ENCODE data around the gene HTR3B.
"Not testable (repeated sequence)": the region's sequence is repeated elsewhere in the genome, so short reads cannot be mapped to it uniquely, and the experiment has no call there.

Gene HTR3B

GRCh38 chr11:113874581-113875233, 29.9 kb upstream of the HTR3B start:
- H3K9me3 ChIP-seq (ENCODE audit: control insufficient read depth, low read length) = no peaks in the 10 kb centered on the region
- H3K4me1 ChIP-seq (ENCODE audit: control insufficient read depth, insufficient read depth, low read length) = peaks cover 10% of the 10 kb centered on the region
- no peaks in the 10 kb centered on the region for H3K27me3 ChIP-seq (replicated peaks; ENCODE audit: control insufficient read depth, insufficient read depth, low read length)
- peak overlapping the region; percentile 91 for H3K4me3 ChIP-seq (ENCODE audit: low read length)
- H3K9ac ChIP-seq (ENCODE audit: low read length) = peak overlapping the region; percentile 88
- DNase-seq (ENCODE audit: low read depth) = peak; percentile 51
- no peaks in the 10 kb centered on the region for H3K36me3 ChIP-seq (ENCODE audit: control insufficient read depth, insufficient read depth, low read length, severe bottlenecking)

GRCh38 chr11:113875234-113876073, 29.1 kb upstream of the HTR3B start, which contains the start of gene USP28:
TSS of gene USP28 (minus strand) at chr11:113875572. CDS start at chr11:113875501, 71 bp downstream.
- Histone ChIP-seq H3K36me3 (ENCODE audit: control insufficient read depth, insufficient read depth, low read length, severe bottlenecking) (no peaks in the 10 kb centered on the region), H3K4me3 (ENCODE audit: low read length) (peak within 1 kb of the TSS; percentile 92), H3K9me3 (ENCODE audit: control insufficient read depth, low read length) (no peaks in the 10 kb centered on the region), H3K9ac (ENCODE audit: low read length) (peak within 1 kb of the TSS; percentile 97), H3K4me1 (ENCODE audit: control insufficient read depth, insufficient read depth, low read length) (peaks cover 10% of the 10 kb centered on the region), H3K27me3 (replicated peaks; ENCODE audit: control insufficient read depth, insufficient read depth, low read length) (no peaks in the 10 kb centered on the region)
- peak; percentile 99 for DNase-seq (ENCODE audit: low read depth)

GRCh38 chr11:113876074-113876797, 28.4 kb upstream of the HTR3B start:
- Histone ChIP-seq H3K27me3 (replicated peaks; ENCODE audit: control insufficient read depth, insufficient read depth, low read length) (no peaks in the 10 kb centered on the region), H3K4me3 (ENCODE audit: low read length) (peak overlapping the region; percentile 92), H3K9ac (ENCODE audit: low read length) (peak overlapping the region; percentile 97), H3K9me3 (ENCODE audit: control insufficient read depth, low read length) (no peaks in the 10 kb centered on the region), H3K4me1 (ENCODE audit: control insufficient read depth, insufficient read depth, low read length) (peaks cover 8% of the 10 kb centered on the region), H3K36me3 (ENCODE audit: control insufficient read depth, insufficient read depth, low read length, severe bottlenecking) (no peaks in the 10 kb centered on the region)
- DNase-seq (ENCODE audit: low read depth) = no peak

GRCh38 chr11:113876798-113877669, 27.6 kb upstream of the HTR3B start:
- no peak overlapping the region for H3K9ac ChIP-seq (ENCODE audit: low read length)
- H3K4me3 ChIP-seq (ENCODE audit: low read length) = peak overlapping the region; percentile 92
- H3K9me3 ChIP-seq (ENCODE audit: control insufficient read depth, low read length) = no peaks in the 10 kb centered on the region

GRCh38 chr11:113877670-113878055, 26.9 kb upstream of the HTR3B start:
- Histone ChIP-seq H3K9ac (ENCODE audit: low read length) (no peak overlapping the region), H3K9me3 (ENCODE audit: control insufficient read depth, low read length) (no peaks in the 10 kb centered on the region), H3K4me1 (ENCODE audit: control insufficient read depth, insufficient read depth, low read length) (peaks cover 4% of the 10 kb centered on the region), H3K27me3 (replicated peaks; ENCODE audit: control insufficient read depth, insufficient read depth, low read length) (no peaks in the 10 kb centered on the region), H3K4me3 (ENCODE audit: low read length) (no peak overlapping the region), H3K36me3 (ENCODE audit: control insufficient read depth, insufficient read depth, low read length, severe bottlenecking) (no peaks in the 10 kb centered on the region)
- no peak for DNase-seq (ENCODE audit: low read depth)

More at GRCh38 chr11:113876798-113877669, 27.6 kb upstream of the HTR3B start:
- H3K27me3 ChIP-seq (replicated peaks; ENCODE audit: control insufficient read depth, insufficient read depth, low read length) = no peaks in the 10 kb centered on the region
- H3K4me1 ChIP-seq (ENCODE audit: control insufficient read depth, insufficient read depth, low read length) = peaks cover 4% of the 10 kb centered on the region
- no peak for DNase-seq (ENCODE audit: low read depth)
- H3K36me3 ChIP-seq (ENCODE audit: control insufficient read depth, insufficient read depth, low read length, severe bottlenecking) = no peaks in the 10 kb centered on the region

GRCh38 chr11:113879446-113879845, 25.1 kb upstream of the HTR3B start:
- H3K27me3 ChIP-seq (replicated peaks; ENCODE audit: control insufficient read depth, insufficient read depth, low read length); H3K9me3 ChIP-seq (ENCODE audit: control insufficient read depth, low read length); H3K36me3 ChIP-seq (ENCODE audit: control insufficient read depth, insufficient read depth, low read length, severe bottlenecking); H3K4me1 ChIP-seq (ENCODE audit: control insufficient read depth, insufficient read depth, low read length); DNase-seq (ENCODE audit: low read depth); H3K9ac ChIP-seq (ENCODE audit: low read length); H3K4me3 ChIP-seq (ENCODE audit: low read length): not testable (repeated sequence)

- Histone ChIP-seq H3K27me3 (replicated peaks; ENCODE audit: control insufficient read depth, insufficient read depth, low read length) (no peaks in the 10 kb centered on the region), H3K9ac (ENCODE audit: low read length) (no peak overlapping the region), H3K4me3 (ENCODE audit: low read length) (no peak overlapping the region), H3K4me1 (ENCODE audit: control insufficient read depth, insufficient read depth, low read length) (peaks cover 6% of the 10 kb centered on the region), H3K9me3 (ENCODE audit: control insufficient read depth, low read length) (no peaks in the 10 kb centered on the region), H3K36me3 (ENCODE audit: control insufficient read depth, insufficient read depth, low read length, severe bottlenecking) (no peaks in the 10 kb centered on the region)
- DNase-seq (ENCODE audit: low read depth) = no peak
Measured at GRCh38 chr11:113880971-113881370, 23.6 kb upstream of the HTR3B start.

- Histone ChIP-seq H3K9me3 (ENCODE audit: control insufficient read depth, low read length) (no peaks in the 10 kb centered on the region), H3K27me3 (replicated peaks; ENCODE audit: control insufficient read depth, insufficient read depth, low read length) (no peaks in the 10 kb centered on the region), H3K4me3 (ENCODE audit: low read length) (no peak overlapping the region), H3K9ac (ENCODE audit: low read length) (no peak overlapping the region), H3K4me1 (ENCODE audit: control insufficient read depth, insufficient read depth, low read length) (peaks cover 2% of the 10 kb centered on the region), H3K36me3 (ENCODE audit: control insufficient read depth, insufficient read depth, low read length, severe bottlenecking) (no peaks in the 10 kb centered on the region)
- DNase-seq (ENCODE audit: low read depth) = no peak
Measured at GRCh38 chr11:113881856-113882255, 22.7 kb upstream of the HTR3B start.

GRCh38 chr11:113884361-113884836, 20.2 kb upstream of the HTR3B start:
- peaks cover 2% of the 10 kb centered on the region for H3K4me1 ChIP-seq (ENCODE audit: control insufficient read depth, insufficient read depth, low read length)
- peak; percentile 68 for DNase-seq (ENCODE audit: low read depth)
- no peaks in the 10 kb centered on the region for H3K9me3 ChIP-seq (ENCODE audit: control insufficient read depth, low read length)
- no peak overlapping the region for H3K4me3 ChIP-seq (ENCODE audit: low read length)
- H3K36me3 ChIP-seq (ENCODE audit: control insufficient read depth, insufficient read depth, low read length, severe bottlenecking) = no peaks in the 10 kb centered on the region
- no peak overlapping the region for H3K9ac ChIP-seq (ENCODE audit: low read length)
- H3K27me3 ChIP-seq (replicated peaks; ENCODE audit: control insufficient read depth, insufficient read depth, low read length) = no peaks in the 10 kb centered on the region

- no peaks in the 10 kb centered on the region for H3K27me3 ChIP-seq (replicated peaks; ENCODE audit: control insufficient read depth, insufficient read depth, low read length)
- no peaks in the 10 kb centered on the region for H3K9me3 ChIP-seq (ENCODE audit: control insufficient read depth, low read length)
- H3K9ac ChIP-seq (ENCODE audit: low read length) = no peak overlapping the region
- no peaks in the 10 kb centered on the region for H3K36me3 ChIP-seq (ENCODE audit: control insufficient read depth, insufficient read depth, low read length, severe bottlenecking)
- no peak overlapping the region for H3K4me3 ChIP-seq (ENCODE audit: low read length)
- DNase-seq (ENCODE audit: low read depth) = no peak
- peaks cover 2% of the 10 kb centered on the region for H3K4me1 ChIP-seq (ENCODE audit: control insufficient read depth, insufficient read depth, low read length)
Measured at GRCh38 chr11:113885897-113886296, 18.7 kb upstream of the HTR3B start.
